Fibroblast of pulmonary artery (primary cell): ENCODE data around the gene MRPS9.

ENCODE experiments used
- DNase-seq: peaks from one replicate; pipeline ENCODE4 v3.0.0-alpha.2; 2010; ENCODE audit warnings: low read depth
- H3K4me3 ChIP-seq: replicated peaks from 2 replicates; pipeline ENCODE4 v1.5.1; 2011; ENCODE audit warnings: low read depth, mild to moderate bottlenecking, control low read depth, low read length, moderate library complexity
- TF ChIP-seq, protein P1 (sequence below): IDR thresholded peaks from 2 replicates; pipeline ENCODE4 v1.5.1; 2011; ENCODE audit warnings: mild to moderate bottlenecking, control low read depth, low read length, inconsistent platforms; ENCODE audit errors: missing control alignments

MRPS9 gene

DNA sequence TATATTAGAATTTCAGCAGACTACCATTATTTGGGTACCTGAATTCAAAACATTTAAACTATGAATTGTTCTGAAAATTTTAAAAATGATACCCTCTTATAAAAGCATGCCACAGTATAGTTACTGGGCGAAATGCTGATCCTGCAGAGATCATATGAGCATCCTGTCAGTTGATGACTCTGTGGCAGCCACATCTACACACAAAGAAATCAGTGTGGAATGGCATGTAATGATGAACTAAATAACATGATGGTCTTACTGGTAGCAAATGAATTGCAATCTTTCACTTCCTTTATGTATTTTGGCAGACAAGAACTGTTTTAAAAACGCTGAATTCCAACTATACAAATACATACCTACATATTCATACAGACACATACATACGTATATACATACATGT, 38.3 kb downstream of the MRPS9 start:
- TF ChIP-seq, protein P1, sequence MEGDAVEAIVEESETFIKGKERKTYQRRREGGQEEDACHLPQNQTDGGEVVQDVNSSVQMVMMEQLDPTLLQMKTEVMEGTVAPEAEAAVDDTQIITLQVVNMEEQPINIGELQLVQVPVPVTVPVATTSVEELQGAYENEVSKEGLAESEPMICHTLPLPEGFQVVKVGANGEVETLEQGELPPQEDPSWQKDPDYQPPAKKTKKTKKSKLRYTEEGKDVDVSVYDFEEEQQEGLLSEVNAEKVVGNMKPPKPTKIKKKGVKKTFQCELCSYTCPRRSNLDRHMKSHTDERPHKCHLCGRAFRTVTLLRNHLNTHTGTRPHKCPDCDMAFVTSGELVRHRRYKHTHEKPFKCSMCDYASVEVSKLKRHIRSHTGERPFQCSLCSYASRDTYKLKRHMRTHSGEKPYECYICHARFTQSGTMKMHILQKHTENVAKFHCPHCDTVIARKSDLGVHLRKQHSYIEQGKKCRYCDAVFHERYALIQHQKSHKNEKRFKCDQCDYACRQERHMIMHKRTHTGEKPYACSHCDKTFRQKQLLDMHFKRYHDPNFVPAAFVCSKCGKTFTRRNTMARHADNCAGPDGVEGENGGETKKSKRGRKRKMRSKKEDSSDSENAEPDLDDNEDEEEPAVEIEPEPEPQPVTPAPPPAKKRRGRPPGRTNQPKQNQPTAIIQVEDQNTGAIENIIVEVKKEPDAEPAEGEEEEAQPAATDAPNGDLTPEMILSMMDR = no peak
- no peak overlapping the region for H3K4me3 ChIP-seq
- DNase-seq = no peak

DNA sequence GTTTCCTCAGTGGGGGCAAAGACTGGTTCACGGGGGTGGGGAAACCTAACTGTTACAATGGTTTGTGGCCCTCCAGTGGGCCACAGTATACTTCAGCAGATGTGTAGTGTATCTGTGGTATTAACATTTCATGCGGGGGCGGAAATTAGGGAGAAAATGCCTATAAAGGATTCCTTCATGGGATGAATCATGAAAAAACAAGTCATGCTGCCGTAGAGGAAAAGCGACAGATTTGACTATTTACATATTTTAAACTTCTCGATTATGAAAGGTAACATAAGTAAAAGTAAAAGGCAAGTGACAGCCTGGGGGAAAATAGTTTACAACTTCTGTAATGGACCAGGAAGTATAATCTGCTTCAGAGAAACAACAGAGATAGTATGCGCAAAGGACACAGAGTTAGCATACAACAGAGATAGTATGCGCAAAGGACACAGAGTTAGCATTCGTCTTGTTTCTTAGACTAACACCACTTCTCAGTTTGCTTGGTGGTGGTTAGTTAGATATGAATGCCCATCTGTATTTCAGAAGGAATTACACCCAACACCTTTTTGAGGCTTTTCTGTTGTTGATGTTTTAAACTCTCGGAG, 41.1 kb downstream of the MRPS9 start:
- peak; percentile 45 for DNase-seq
- H3K4me3 ChIP-seq = no peak overlapping the region
- TF ChIP-seq, protein P1 = no peak

DNA sequence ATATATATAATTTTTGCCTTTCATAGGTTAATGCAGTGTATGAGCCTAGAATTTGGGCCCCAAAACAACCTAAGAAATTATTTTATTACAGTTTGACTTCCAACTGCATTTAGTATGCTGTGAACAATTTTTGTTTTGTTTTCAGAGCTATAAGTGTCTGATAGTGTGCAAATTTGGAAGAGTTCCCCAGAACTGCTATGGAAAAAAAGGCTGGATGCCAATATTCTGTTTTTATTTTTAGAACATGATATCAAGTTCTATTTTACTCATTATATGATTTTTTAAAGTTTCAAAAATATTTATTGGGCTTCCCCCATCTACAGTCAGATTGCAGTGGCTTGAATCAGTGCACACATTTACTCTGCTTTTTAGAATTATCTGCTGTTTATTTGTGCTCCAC, 42.6 kb downstream of the MRPS9 start:
- no peak for DNase-seq
- no peak overlapping the region for H3K4me3 ChIP-seq
- TF ChIP-seq, protein P1 = no peak

DNA sequence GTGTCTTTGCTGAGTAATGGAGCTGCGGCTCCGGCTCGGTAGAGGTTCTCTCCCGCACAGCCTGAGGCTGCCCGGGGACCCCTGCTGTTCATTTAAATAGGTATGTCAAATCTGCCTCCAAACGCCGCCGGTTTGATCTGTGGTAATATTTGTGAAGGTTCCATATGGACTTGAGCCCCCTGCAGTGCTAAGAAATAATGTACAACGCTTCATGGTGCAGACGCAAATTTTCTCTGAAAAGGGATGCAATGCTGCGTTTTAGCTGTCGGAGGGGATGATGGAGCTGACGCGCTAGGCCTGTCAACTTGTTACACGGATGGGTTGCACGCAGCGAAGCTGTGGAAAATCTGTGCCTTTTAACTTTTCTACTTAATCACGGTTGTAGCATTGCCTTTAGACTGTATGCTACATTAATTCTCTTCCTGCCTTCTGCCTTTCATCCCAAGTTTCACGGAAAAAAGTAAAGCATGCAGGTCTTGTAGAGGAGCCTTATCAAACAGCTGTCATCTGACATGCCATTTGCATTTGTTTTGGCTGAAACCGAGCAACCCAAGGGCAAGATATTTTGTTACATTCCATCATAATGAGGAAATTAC, 43.2 kb downstream of the MRPS9 start:
- TF ChIP-seq, protein P1 = no peak
- H3K4me3 ChIP-seq = no peak overlapping the region
- peak; percentile 60 for DNase-seq

DNA sequence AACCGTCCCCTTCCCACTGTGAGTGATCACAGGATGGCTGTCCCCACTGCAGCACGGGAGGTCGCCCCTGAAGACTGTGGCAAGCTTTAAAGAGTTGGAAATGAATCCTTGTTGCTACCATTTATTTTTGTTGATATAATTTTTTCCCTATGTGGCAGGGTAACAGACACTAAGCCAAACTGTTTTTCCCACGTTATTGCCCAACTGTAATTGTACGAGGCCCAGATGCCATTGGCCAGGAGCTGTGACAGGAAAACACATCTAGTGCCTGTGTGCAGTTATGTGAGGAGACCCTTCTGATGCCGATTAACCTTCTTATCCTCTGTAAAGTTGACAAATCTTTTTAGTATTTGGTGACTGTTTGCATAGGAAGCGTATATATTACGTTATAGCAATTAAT, 44.2 kb downstream of the MRPS9 start:
- DNase-seq = no peak
- TF ChIP-seq, protein P1 = no peak
- no peak overlapping the region for H3K4me3 ChIP-seq

DNA sequence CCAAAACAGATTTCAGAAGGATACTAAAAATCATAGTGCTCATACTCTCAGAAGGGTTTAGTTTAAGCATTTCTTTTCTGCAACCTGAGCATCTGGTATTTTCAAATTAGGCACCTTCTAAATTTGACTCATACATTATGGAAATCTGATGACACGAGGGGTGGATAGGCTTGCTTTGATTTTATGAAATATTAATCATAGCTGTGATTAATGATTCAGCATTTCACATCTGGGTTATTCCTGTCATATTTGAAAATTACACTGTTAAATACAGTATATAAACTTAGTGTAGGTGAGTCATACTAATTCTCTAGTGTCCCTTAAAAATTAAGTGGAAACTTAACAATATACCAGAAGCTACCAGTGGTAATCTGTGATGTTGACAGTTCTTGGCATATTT, 47.7 kb downstream of the MRPS9 start:
- no peak for DNase-seq
- TF ChIP-seq, protein P1 = no peak
- H3K4me3 ChIP-seq = no peak overlapping the region

DNA sequence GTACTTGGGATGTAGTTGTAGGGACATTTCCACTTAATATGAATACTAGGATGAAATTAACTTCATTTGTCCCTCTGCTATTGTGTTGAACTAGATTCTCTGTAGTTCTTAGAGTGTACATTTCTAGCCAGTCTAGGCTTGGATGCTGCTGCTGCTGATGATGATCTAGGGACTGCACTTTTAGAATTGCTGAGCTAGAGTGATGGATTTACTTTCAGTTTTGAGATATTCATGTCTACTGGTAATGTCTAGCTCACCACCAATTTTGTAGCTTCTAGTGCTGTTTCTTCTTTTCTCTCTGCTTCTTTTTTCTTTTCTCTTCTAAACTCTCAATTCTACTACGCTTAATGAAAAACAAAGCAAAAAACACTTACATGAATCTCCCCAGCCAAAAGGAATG, 49.4 kb downstream of the MRPS9 start:
- TF ChIP-seq, protein P1 = no peak
- no peak for DNase-seq
- H3K4me3 ChIP-seq = no peak overlapping the region
